H1 (cell line): ENCODE data around the gene RELN. TPM values are rescaled to one million over a fixed set of nuclear protein-coding genes. Genes with fewer than 3 reads are reported as not detected.

Experiments
- CTCF ChIA-PET: fragments of 300-600 bp; sonication (Branson Sonifier 250); formaldehyde crosslinking; loops from one replicate; lab custom pipeline; 2021; ENCODE audit not compliant: partially characterized antibody; lab: Charles Lee
- POLR2A ChIA-PET: fragments of 300-600 bp; sonication (Branson Sonifier 250); formaldehyde crosslinking; loops from one replicate; lab custom pipeline; 2021; ENCODE audit warnings: inconsistent platforms; ENCODE audit not compliant: partially characterized antibody; lab: Charles Lee
- DNase-seq, 2 experiments: peaks; one replicate each; pipeline versions ENCODE4 v3.0.0 to v3.0.0-alpha.2; 2010 to 2022; ENCODE audit warnings: low spot score in 2 of 2, low read depth in 1 of 2, mixed read lengths in 1 of 2
- FAIRE-seq: peaks from 2 replicates; lab custom pipeline; 2011; peaks lifted over from hg19 to GRCh38; lab: Jason Lieb, UNC
- H2AFZ ChIP-seq: 2 replicates; pipeline ENCODE4 v1.8.1; 2012; ENCODE audit warnings: low read length, inconsistent platforms
- H2AK5ac ChIP-seq: 2 replicates; pipeline ENCODE4 v1.6.1; 2013; ENCODE audit warnings: low read depth, low read length
- H2BK120ac ChIP-seq: replicated peaks from 2 replicates; pipeline ENCODE3; 2013; ENCODE audit warnings: low read depth, low read length, inconsistent platforms
- H2BK12ac ChIP-seq: 2 replicates; pipeline ENCODE4 v1.6.1; 2013; ENCODE audit warnings: low read depth, low read length
- H2BK15ac ChIP-seq: 2 replicates; pipeline ENCODE4 v1.6.1; 2013; ENCODE audit warnings: low read length
- H2BK20ac ChIP-seq: 2 replicates; pipeline ENCODE4 v1.6.1; 2013; ENCODE audit warnings: low read length
- H2BK5ac ChIP-seq: 2 replicates; pipeline ENCODE4 v1.6.1; 2013; ENCODE audit warnings: low read depth, low read length
- H3K14ac ChIP-seq: 2 replicates; pipeline ENCODE4 v1.6.1; 2013; ENCODE audit warnings: inconsistent platforms; ENCODE audit not compliant: insufficient read length
- H3K18ac ChIP-seq: 2 replicates; pipeline ENCODE4 v1.6.1; 2013; ENCODE audit warnings: low read length; ENCODE audit errors: extremely low read depth
- H3K23ac ChIP-seq: 2 replicates; pipeline ENCODE4 v1.6.1; 2013; ENCODE audit warnings: inconsistent platforms; ENCODE audit not compliant: insufficient read length
- H3K23me2 ChIP-seq: 2 replicates; pipeline ENCODE4 v1.6.1; 2013; ENCODE audit warnings: low read depth, low read length
- H3K27ac ChIP-seq: 2 replicates; pipeline ENCODE4 v1.6.1; 2011; ENCODE audit warnings: low read depth, low read length, inconsistent platforms
- H3K27me3 ChIP-seq, 4 experiments: replicated peaks in 1 of 4; 1 replicate in 1 of 4; 2 replicates in 3 of 4; pipeline versions ENCODE4 v1.6.1 to v1.8.1; 2011 to 2013; ENCODE audit warnings: low read length in 3 of 4, mild to moderate bottlenecking in 3 of 4, inconsistent platforms in 2 of 4, mixed read lengths in 2 of 4, moderate library complexity in 1 of 4; ENCODE audit not compliant: control insufficient read depth in 3 of 4, insufficient read depth in 3 of 4; ENCODE audit errors: extremely low read depth in 1 of 4
- H3K36me3 ChIP-seq, 4 experiments: 2 replicates each; pipeline versions ENCODE4 v1.6.1 to v1.8.1; 2011 to 2013; ENCODE audit warnings: mild to moderate bottlenecking in 4 of 4, low read length in 3 of 4, moderate library complexity in 2 of 4, control low read depth in 1 of 4, inconsistent platforms in 1 of 4; ENCODE audit not compliant: insufficient read depth in 4 of 4, control insufficient read depth in 2 of 4
- H3K4ac ChIP-seq: replicated peaks from 2 replicates; pipeline ENCODE3; 2013; ENCODE audit warnings: low read length, low read depth, mixed read lengths, inconsistent platforms; ENCODE audit not compliant: insufficient read length
- H3K4me1 ChIP-seq, 4 experiments: replicated peaks in 1 of 4; 1 replicate in 1 of 4; 2 replicates in 3 of 4; pipeline versions ENCODE4 v1.6.1 to v1.8.1; 2011 to 2013; ENCODE audit warnings: low read length in 3 of 4, inconsistent platforms in 2 of 4, mixed read lengths in 1 of 4; ENCODE audit not compliant: insufficient read depth in 4 of 4, control insufficient read depth in 3 of 4
- H3K4me2 ChIP-seq, 2 experiments: 2 replicates each; pipeline versions ENCODE4 v1.6.1 to v1.8.1; 2011 to 2013; ENCODE audit warnings: low read depth in 2 of 2, low read length in 2 of 2, control low read depth in 1 of 2, inconsistent platforms in 1 of 2, mild to moderate bottlenecking in 1 of 2; ENCODE audit not compliant: insufficient read depth in 1 of 2
- H3K4me3 ChIP-seq, 4 experiments: fragments of 200-600, 300-600 bp in 1 of 4; sonication (generic), shearing (Covaris generic), sonication (Bioruptor Twin) in 1 of 4; 2 replicates each; pipeline versions ENCODE4 v1.5.1 to v1.8.1; 2011 to 2016; ENCODE audit warnings: low read length in 4 of 4, low read depth in 3 of 4, control low read depth in 2 of 4, inconsistent platforms in 2 of 4, mild to moderate bottlenecking in 2 of 4, mixed read lengths in 1 of 4, moderate library complexity in 1 of 4; ENCODE audit not compliant: insufficient read depth in 2 of 4; ENCODE audit errors: extremely low read depth in 1 of 4
- H3K56ac ChIP-seq: replicated peaks from 2 replicates; pipeline ENCODE3; 2013; ENCODE audit warnings: low read depth, mild to moderate bottlenecking, mixed read lengths, low read length, inconsistent platforms; ENCODE audit not compliant: insufficient read length
- H3K79me1 ChIP-seq: 2 replicates; pipeline ENCODE4 v1.6.1; 2013; ENCODE audit warnings: low read depth, low read length, control low read depth
- H3K79me2 ChIP-seq, 2 experiments: 2 replicates each; pipeline versions ENCODE4 v1.6.1 to v1.8.1; 2012 to 2013; ENCODE audit warnings: low read length in 2 of 2, mild to moderate bottlenecking in 2 of 2, inconsistent platforms in 1 of 2; ENCODE audit not compliant: insufficient read depth in 2 of 2, control insufficient read depth in 1 of 2
- H3K9ac ChIP-seq, 4 experiments: replicated peaks in 1 of 4; 1 replicate in 1 of 4; 2 replicates in 3 of 4; pipeline versions ENCODE4 v1.6.1 to v1.8.1; 2011 to 2013; ENCODE audit warnings: low read depth in 3 of 4, low read length in 3 of 4, control low read depth in 2 of 4, mild to moderate bottlenecking in 2 of 4, moderate library complexity in 2 of 4, inconsistent platforms in 1 of 4; ENCODE audit errors: extremely low read depth in 1 of 4
- H3K9me3 ChIP-seq, 2 experiments: 2 replicates each; pipeline versions ENCODE4 v1.6.1 to v1.8.1; 2012 to 2013; ENCODE audit warnings: mild to moderate bottlenecking in 2 of 2, moderate library complexity in 2 of 2, control low read depth in 1 of 2, inconsistent platforms in 1 of 2, low read depth in 1 of 2, low read length in 1 of 2, mixed read lengths in 1 of 2; ENCODE audit not compliant: insufficient read depth in 2 of 2
- H4K20me1 ChIP-seq, 2 experiments: replicated peaks in 1 of 2; 2 replicates each; pipeline versions ENCODE3 to v1.8.1; 2011 to 2013; ENCODE audit warnings: inconsistent platforms in 2 of 2, low read length in 2 of 2, mild to moderate bottlenecking in 1 of 2; ENCODE audit not compliant: insufficient read depth in 2 of 2, control insufficient read depth in 1 of 2
- H4K5ac ChIP-seq: 2 replicates; pipeline ENCODE4 v1.6.1; 2013; ENCODE audit warnings: low read length, low read depth, mixed read lengths, inconsistent platforms; ENCODE audit not compliant: insufficient read length
- H4K8ac ChIP-seq: 2 replicates; pipeline ENCODE4 v1.8.0; 2013; ENCODE audit warnings: mild to moderate bottlenecking, moderate library complexity, low read length, inconsistent platforms; ENCODE audit not compliant: insufficient read depth; ENCODE audit errors: extremely low read depth
- H4K91ac ChIP-seq: replicated peaks from 2 replicates; pipeline ENCODE3; 2013; ENCODE audit warnings: low read length, mixed read lengths, inconsistent platforms; ENCODE audit not compliant: insufficient read length
- BRCA1 ChIP-seq: IDR thresholded peaks from 2 replicates; pipeline ENCODE4 v1.6.1; 2012; ENCODE audit warnings: low read depth, low read length, improper control_type of control experiment
- CBX5 ChIP-seq: fragments of 300-800, 300-1000 bp; sonication (generic); IDR thresholded peaks from 2 replicates; pipeline ENCODE4 v1.7.1; 2016; ENCODE audit warnings: antibody characterized with exemption, low read length, low read depth
- CBX8 ChIP-seq: fragments of 300-800, 300-1000 bp; sonication (generic); IDR thresholded peaks from 2 replicates; pipeline ENCODE4 v1.7.1; 2016; ENCODE audit warnings: low read depth, low read length, borderline replicate concordance
- CTCF ChIP-seq, 3 experiments: IDR thresholded peaks; 1 replicate in 2 of 3; 2 replicates in 1 of 3; pipeline versions ENCODE4 v1.5.1 to v1.6.1; 2011; ENCODE audit warnings: low read length in 3 of 3, mild to moderate bottlenecking in 3 of 3, inconsistent platforms in 2 of 3, low read depth in 1 of 3, moderate library complexity in 1 of 3; ENCODE audit not compliant: insufficient read depth in 1 of 3; ENCODE audit errors: control extremely low read depth in 1 of 3
- KDM4A ChIP-seq: IDR thresholded peaks from one replicate; pipeline ENCODE4 v1.7.1; 2012; ENCODE audit warnings: low read depth, mild to moderate bottlenecking, moderate library complexity, low read length, inconsistent platforms; ENCODE audit not compliant: severe bottlenecking
- RXRA ChIP-seq: IDR thresholded peaks from 2 replicates; pipeline ENCODE4 v1.6.1; 2011; ENCODE audit warnings: low read depth, mild to moderate bottlenecking, low read length, moderate library complexity; ENCODE audit not compliant: insufficient read depth
- SIX5 ChIP-seq: IDR thresholded peaks from 2 replicates; pipeline ENCODE4 v1.6.1; 2011; ENCODE audit warnings: mild to moderate bottlenecking, low read depth, low read length
- SP2 ChIP-seq: IDR thresholded peaks from 2 replicates; pipeline ENCODE4 v1.6.1; 2012; ENCODE audit warnings: mild to moderate bottlenecking, low read length, inconsistent platforms
- WGBS, 2 experiments: shearing (Covaris generic) in 1 of 2; methylation state at CpG; one replicate each; pipeline versions ENCODE4 v1.1.6 to v1.1.7; 2013 to 2015; ENCODE audit warnings: low lambda C conversion rate in 2 of 2, mixed read lengths in 2 of 2, inconsistent platforms in 1 of 2, low coverage in 1 of 2, missing lambda C conversion rate in 1 of 2; ENCODE audit not compliant: insufficient replicate concordance in 2 of 2, insufficient coverage in 1 of 2, insufficient read length in 1 of 2; ENCODE audit errors: extremely low coverage in 1 of 2, missing lambda C conversion rate in 1 of 2; 5-methylcytosine and 5-hydroxymethylcytosine counted together
- polyA plus RNA-seq, 7 experiments: library from polyadenylated mRNA; depleted of rRNA in 3 of 7; stranded (reverse) in 5 of 7; unstranded in 2 of 7; fragments of >200 nt in 5 of 7; fragments of 200-250 nt in 2 of 7; gene quantifications; 1 replicate in 5 of 7; 2 replicates in 1 of 7; 4 replicates in 1 of 7; pipeline versions ENCODE4 v1.2.1 to v1.2.3, GENCODE V29; 2011 to 2013; ENCODE audit warnings: missing spikeins in 2 of 7, mixed read lengths in 2 of 7
- total RNA-seq: library from RNA; stranded (reverse); fragmentation: NEBNext Ultra II Directional; extraction: Animal tissue kit (Norgen Biotek cat#: 25700); gene quantifications from 2 replicates; pipeline ENCODE4 v1.2.1, GENCODE V29; 2021
- TF ChIP-seq, protein P1 (sequence below): IDR thresholded peaks from 2 replicates; pipeline ENCODE4 v1.6.1; 2012; ENCODE audit warnings: low read length, inconsistent platforms

Gene RELN
- total and polyA plus RNA-seq, 2 of the 8 experiments (the other 6 are each of a cell fraction or from before 2014, with no cell fraction given) = 0.03 to 0.07 TPM

DNA sequence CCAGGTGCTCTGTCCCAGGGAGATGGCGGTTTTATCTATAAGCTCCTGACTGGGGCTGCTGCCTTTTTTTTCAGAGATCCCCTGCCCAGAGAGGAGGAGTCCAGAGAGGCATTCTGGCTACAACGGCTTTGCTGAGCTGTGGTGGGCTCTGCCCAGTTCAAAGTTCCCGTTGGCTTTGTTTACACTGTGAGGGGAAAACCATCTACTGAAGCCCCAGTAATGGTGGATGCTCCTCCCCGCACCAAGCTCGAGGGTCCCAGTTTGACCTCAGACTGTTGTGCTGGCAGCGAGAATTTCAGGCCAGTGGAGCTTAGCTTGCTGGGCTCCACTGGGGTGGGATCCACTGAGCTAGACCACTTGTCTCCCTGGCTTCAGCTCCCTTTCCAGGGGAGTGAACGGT is 527.1 kb downstream of the RELN start:
- no peak overlapping the region for H4K8ac ChIP-seq
- H3K4me1 ChIP-seq = no peaks in the 10 kb centered on the region
- H3K14ac ChIP-seq = no peak overlapping the region
- ChIA-PET CTCF (interaction anchor here (1.1 to 1.2 kb wide), 2 partner anchors 13 to 60 kb away, joined by 3 to 4 read pairs; no protein-coding TSS in a partner anchor), POLR2A (no interaction called here)
- H3K18ac ChIP-seq = no peak overlapping the region
- H3K79me1 ChIP-seq = no peaks in the 10 kb centered on the region
- no peak for DNase-seq
- no peak overlapping the region for H3K4ac ChIP-seq
- no peak overlapping the region for H3K23ac ChIP-seq
- H3K9ac ChIP-seq = no peak overlapping the region
- no peak overlapping the region for H3K27ac ChIP-seq
- H4K20me1 ChIP-seq = no peaks in the 10 kb centered on the region
- H2BK5ac ChIP-seq = no peak overlapping the region
- no peak overlapping the region for H2AFZ ChIP-seq
- no peak overlapping the region for H2BK20ac ChIP-seq
- no peaks in the 10 kb centered on the region for H3K79me2 ChIP-seq
- no peaks in the 10 kb centered on the region for H3K36me3 ChIP-seq
- H2BK120ac ChIP-seq = no peak overlapping the region
- no peak overlapping the region for H3K56ac ChIP-seq
- no peaks in the 10 kb centered on the region for H3K9me3 ChIP-seq
- H3K23me2 ChIP-seq = no peaks in the 10 kb centered on the region
- no peak overlapping the region for H4K91ac ChIP-seq
- no peak overlapping the region for H3K4me2 ChIP-seq
- FAIRE-seq = no peak
- H3K27me3 ChIP-seq = no peaks in the 10 kb centered on the region
- H4K5ac ChIP-seq = no peak overlapping the region
- 93% methylated on average over 7 of the region's 7 CpGs; no CpG with 5 or more reads in 1 of the 2 experiments for WGBS, 2 experiments
- no peak overlapping the region for H3K4me3 ChIP-seq
- no peak overlapping the region for H2BK12ac ChIP-seq
- H2BK15ac ChIP-seq = no peak overlapping the region
- H2AK5ac ChIP-seq = no peak overlapping the region
- TF ChIP-seq CTCF (IDR thresholded peaks at IDR 0.05; ENCODE audit: control extremely low read depth in 1 of 3, insufficient read depth in 1 of 3, low read depth in 1 of 3, low read length in 3 of 3) (no peak), CBX5 (no peak), BRCA1 (no peak), KDM4A (no peak), RXRA (no peak), CBX8 (no peak), SP2 (no peak), SIX5 (no peak)
- TF ChIP-seq, protein P1, sequence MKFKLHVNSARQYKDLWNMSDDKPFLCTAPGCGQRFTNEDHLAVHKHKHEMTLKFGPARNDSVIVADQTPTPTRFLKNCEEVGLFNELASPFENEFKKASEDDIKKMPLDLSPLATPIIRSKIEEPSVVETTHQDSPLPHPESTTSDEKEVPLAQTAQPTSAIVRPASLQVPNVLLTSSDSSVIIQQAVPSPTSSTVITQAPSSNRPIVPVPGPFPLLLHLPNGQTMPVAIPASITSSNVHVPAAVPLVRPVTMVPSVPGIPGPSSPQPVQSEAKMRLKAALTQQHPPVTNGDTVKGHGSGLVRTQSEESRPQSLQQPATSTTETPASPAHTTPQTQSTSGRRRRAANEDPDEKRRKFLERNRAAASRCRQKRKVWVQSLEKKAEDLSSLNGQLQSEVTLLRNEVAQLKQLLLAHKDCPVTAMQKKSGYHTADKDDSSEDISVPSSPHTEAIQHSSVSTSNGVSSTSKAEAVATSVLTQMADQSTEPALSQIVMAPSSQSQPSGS = no peak
